HG02623 (cell line): ENCODE data around the gene PMS1.
"Not testable (repeated sequence)": the region's sequence is repeated elsewhere in the genome, so short reads cannot be mapped to it uniquely, and the experiment has no call there.

ENCODE experiments used
- ATAC-seq: cut with Tn5 transposase; IDR thresholded peaks from one replicate; pipeline ENCODE4 v1.9.1; 2021; ENCODE audit warnings: moderate library complexity; ENCODE audit not compliant: unreplicated experiment

PMS1 gene

DNA sequence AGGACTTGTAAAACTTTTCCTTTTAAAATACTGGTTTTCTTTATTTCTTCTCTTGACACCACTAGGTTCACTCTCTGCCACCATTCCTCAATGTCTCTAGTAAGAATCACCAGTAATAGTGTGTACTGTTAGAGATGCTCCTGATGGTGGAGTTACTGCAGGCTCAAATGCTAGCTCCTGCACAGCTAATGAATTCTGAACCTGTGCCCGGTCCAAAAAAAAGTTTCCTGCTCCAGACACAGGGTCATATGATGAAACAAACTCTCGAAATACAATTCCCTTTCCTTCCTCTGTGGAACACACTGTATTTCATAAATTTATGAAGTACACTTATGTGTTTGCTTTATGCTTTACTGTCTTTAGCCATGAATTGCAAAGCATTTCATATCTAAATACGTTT is 19.2 kb downstream of the PMS1 start:
- ATAC-seq = no peak

DNA sequence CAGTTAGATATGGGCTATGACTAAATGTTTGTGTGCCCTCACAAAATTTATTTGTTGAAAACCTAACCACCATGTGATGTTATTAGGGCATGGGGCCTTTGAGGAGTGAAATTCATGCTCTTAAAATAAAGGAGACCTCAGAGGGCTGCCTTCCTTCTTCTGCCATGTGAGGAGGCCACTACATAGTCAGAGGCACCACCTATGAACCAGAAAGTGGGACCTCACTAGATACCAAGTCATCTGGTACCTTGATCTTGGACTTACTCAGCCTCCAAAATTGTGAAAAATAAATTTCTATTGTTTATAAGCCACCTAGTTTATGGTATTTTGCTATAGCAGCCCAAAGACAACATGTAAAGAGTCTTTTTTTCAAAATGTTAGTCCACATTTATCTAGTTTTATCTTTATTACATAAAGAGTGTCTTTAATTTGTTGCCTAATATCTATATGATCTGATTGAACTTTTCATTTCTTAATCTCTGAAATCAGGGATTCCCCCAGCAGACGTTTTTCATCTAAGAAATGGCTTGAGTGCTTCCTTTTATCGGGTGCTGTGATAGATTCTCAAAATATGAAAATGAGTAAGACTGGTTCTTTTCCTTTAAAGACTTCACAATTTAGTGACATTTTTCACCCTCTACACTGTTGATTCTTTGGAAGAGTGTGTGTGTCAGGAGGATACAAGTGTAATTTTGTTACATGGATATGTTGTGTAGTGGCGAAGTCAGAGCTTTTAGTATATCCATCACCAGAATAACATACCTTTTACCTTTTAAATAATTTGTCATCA is 34.2 kb downstream of the PMS1 start:
- no peak for ATAC-seq

DNA sequence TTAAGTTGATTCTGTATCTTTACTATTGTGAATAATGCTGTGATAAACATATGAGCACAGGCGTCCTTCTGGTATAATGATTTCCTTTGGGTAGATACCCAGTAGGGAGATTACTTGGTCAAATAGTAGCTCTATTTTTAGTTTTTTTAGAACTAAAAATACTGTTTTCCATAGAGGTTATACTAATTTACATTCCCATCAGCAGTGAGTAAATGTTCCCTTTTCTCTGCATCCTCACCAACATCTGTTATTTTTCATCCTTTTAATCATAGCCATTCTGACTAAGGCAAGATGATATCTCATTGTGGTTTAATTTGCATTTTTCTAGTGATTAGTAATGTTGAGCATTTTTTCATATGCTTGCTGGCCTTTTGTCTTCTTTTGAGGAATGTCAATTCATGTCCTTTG is 35.1 kb downstream of the PMS1 start:
- ATAC-seq = no peak

DNA sequence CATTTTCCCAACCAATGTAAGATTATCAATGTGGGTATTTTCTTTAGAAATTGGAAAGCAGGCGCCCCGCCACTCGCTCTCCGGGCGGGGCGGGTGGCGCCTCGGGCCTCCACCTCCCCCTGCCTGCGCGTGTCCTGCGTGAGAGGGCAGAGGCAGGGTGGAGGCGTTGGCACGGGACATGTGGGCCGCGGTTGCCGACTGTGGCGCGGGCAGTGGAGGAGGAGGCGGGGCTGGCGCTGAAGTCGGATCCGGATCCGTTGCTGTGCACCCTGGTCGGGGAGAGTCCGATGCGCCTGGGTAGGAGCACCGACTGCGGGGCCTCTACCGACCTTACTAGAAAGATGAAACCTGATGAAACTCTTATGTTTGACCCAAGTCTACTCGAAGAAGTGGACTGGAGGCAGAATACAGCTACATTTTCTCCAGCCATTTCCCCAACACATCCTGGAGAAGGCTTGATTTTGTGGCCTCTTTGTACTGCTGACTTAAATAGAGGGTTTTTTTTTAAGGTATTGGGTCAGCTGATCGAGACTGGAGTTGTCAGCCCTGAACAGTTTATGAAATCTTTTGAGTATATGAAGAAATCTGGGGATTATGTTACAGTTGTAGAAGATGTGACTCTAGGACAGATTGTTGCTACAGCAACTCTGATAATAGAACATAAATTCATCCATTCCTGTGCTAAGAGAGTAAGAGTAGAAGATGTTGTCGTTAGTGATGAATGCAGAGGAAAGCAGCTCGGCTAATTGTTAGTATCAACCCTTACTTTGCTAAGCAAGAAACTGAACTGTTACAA is 37.9 kb downstream of the PMS1 start:
- no peak for ATAC-seq

DNA sequence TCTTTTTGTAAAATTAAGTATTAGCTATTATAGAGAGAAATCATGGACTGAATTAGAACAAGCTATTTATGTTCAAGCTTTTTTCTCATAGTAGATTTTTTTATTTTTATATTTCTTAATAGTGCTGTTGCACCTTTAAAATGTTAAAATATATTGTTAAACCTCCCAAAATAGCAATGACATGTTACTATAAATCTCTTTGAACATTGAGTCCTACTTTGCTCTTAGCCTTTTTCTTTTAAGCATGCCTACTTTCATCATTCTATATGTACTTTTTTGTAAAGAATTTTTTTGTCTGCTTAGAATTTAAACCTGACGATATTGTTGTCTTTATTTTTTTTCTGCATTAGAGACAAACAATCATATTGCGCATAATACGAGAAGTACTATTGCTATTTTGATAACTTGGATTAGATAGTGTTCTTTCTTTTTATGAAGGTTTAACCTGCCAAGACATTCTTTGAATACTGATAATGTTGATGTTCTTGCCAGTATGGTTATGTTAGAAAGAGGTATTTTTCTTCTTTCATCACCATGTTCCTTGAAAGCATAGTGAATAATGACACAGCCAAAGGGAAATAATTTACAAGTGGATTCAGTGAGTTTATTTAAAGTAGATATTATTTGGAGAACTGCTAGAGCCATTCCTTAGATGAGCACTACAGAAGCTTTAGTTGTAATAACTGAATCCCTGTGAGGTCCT is 40.6 kb downstream of the PMS1 start:
- no peak for ATAC-seq

DNA sequence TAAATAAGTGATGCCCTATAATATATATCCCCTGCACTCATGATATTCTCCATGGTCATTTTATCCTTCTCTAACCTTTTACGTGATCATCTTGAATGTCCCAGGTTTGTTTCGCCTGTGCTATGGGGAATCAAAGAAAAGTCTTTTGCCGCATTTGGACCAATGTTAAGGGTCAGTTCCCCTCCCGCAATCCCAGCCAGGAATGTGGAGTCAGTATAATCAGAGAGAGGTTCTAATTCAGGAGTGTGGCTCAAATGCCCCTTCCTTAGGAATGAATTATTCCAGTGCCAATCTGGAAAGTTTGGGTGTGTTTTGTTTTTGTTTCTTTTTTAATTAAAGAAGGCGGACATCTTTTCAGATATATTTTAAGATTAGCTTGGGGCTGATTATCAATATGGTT is 41.8 kb downstream of the PMS1 start:
- no peak for ATAC-seq

DNA sequence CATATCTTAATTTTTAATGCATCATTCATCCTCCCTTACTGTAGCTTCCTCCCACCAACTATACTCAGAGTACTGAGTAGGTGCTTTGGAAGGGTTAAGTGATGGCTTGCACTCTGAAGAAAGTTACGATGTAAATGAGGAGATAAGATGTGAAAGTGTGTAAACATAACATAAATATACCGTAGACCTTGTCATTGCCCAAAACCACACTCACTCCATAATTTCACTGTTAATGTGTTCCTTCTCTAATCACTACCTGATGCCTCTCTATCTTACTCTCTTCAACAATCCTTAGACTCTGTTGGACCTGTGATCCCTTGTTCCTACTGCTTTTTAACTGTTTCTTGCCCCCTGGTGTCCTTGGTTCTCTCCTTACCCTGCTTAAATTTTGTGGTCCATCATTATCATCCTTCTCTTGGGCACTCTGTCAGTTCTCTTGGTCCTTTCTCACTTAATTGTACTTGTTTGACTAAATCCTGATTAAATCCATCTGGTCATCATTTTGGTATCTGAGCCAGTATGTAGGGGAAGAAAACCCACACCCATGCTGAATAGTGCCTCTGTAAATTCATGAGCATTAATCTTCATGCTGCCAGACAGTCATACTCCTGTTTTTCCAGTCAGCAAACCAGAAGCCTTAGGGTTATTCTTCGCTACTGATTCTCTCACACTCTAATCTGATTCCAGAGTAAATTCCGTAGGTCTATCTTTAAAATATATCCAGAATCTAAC is 45.0 kb downstream of the PMS1 start:
- ATAC-seq = no peak

DNA sequence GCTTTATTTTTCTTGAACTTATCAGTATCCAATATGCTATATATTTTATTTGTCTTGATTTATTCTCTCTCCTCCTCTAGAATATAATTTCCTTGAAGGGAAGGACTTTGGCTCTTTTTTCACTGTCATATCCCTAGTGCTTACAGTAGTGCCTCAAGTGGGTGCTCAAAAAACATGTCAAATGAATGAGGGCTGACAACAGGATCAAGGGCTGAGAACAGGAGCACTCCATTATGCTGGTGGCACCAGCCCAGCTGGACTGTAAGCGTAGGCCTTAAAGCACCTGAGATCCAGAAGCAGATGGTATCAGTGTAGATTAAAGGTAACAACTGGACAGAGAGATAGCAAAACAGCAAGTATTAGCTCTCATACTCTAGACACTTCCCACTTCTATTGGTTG is 46.3 kb downstream of the PMS1 start:
- ATAC-seq = no peak

DNA sequence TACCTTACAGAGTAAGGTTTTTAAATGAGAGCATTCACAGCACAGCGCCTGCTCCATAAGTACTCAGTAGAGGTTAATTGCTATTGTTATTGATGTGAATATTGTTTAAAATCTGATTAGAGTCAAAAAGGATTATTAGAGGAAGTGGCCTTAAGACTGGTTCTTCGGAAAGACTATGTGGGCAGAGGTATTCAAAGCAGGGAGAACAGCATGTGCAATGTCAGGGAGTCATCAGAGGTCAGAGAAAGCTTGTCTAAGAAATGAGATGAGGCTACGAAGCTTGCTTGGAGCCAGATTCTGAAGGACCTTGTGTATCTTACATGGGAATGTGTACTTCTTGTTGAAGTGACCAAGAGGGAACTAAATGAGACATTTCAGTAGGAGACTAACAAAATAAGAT is 49.8 kb downstream of the PMS1 start:
- no peak for ATAC-seq

DNA sequence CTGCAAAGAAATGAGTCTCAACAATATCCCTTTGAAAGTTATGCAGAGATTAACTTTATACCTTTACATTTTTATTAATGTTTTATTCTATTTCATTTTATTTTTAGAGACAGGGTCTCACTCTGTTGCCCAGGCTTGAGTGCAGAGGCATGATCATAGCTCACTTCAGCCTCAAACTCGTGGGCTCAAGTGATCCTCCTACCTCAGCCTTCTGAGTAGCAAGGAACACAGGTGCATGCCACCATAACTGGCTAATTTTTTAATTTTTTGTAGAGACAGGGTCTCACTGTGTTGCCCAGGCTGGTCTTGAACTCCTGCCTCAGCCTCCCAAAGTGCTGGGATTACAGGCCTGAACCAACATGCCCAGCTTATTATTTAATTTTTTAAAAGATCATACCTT is 50.4 kb downstream of the PMS1 start:
- ATAC-seq = not testable (repeated sequence)

DNA sequence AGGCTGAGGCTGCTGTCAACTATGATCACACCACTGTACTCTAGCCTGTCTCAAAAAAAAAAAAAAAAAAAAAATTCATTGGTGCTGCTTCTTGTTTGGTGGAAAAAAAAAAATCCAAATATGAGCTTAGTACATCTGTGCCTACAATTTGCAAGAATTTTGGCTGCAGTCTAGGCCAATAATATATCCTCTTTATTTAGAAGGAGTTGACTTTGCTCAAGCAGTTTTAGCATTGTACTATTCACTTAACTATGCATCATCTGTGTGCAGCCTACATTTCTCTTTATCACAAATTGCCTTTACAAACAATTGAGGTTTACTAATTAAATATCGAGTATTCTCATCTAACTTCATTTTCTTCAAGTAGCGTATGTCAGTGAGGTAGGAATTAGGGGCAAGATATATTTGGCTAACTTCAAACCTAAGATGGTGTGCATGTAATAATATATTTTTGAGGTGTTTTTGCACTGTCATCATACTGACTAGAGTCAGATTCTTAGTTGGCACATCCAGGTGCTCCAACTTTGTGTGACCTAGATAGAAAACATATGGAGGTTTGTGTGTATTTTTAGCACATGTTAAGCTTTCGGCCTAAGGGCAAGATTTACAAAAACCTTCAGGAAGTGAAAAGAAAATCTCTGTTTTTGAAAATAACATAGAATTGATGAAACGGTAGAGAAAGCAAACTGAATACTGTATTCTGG is 51.8 kb downstream of the PMS1 start:
- ATAC-seq = no peak

DNA sequence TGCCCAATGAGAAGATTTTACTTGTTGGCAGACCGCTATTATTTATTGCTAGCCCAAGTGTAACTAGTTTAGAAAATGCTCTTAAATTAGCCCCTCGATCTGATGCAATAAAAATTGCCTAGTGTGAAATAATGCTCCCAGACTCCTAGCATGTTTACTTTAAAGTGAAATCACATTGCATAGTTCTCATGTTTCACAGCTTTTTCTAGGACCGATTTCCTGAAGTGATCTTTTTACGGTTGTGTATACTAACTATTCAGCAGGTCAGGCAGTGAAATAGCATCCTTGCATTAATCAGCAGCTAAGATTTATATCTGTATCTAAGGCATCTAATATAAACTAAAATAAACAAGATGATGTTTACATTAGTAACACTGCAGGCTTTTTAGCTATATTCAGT is 52.4 kb downstream of the PMS1 start:
- no peak for ATAC-seq

DNA sequence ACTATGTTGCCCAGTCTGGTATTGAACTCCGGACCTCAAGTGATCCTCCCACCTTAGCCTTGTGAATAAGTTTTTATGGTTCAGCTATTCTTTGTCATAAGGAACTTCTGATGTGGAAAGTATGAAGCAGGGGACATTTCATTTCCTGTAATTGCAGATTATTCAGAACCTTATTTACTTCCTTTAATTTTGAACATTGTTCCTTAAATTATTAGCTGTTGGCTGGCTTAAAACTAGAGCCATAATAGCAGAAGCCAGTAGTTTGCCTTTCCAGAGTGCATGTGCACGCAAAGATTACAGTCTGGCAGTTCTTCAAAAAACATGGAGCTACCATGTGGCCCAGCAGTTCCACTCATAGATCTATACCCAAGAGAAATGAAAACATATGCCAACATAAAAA is 53.1 kb downstream of the PMS1 start:
- ATAC-seq = no peak

DNA sequence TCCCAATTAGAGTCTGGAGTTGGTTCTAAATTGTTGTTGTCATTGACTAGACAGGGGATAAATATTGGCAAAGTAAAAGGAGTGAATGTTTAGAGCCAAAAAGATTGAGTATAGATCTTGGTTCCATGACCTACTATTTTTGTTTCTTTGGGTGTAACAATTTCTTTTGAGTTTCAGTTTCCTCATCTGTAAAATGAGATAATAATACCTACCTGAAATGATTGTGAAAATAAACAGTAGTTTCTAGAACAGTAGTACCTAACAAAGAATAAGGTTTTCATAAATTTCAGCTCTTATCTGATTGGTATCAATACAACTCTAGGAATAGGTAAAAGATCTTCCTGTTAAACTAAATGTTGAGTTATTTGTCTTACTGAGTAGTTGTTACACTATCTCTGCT is 56.8 kb downstream of the PMS1 start:
- no peak for ATAC-seq

DNA sequence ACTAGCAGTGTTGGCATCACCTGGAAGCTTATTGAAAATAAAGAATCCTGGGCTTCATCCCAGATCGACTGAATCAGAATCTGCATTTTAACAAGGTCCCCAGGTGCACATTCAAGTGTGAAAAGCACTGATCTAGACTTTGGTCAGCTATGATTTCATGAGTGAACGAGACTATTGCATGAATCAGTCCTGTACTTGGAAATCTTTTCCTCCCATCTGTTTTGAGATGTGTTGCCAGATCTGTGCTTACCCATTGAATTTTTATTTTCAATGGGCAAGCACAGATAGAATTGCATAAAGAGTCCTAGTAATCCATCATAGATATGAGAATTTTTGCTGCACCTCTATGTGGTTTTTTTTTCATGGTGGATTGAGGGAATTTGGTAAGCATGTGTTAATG is 64.0 kb downstream of the PMS1 start:
- no peak for ATAC-seq

DNA sequence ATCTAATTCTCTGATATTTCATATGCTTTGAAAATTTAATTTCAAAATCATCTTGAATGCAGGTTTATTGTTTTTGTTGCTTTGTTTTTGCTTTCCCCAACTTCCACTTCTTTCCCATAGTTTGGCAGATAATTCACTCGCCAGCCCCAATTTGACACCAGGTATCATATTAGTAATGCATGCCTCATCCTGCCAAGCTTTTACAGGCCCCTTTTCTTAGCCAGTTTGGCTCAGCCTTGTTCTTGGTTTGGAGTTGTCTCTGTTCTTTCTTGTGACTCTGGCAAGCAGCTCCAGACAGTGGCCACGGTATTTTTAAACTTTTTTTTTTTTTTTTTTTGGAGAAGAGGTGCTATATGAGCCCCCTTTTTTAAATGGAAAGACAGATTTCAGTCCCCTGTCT is 65.3 kb downstream of the PMS1 start:
- ATAC-seq = no peak

DNA sequence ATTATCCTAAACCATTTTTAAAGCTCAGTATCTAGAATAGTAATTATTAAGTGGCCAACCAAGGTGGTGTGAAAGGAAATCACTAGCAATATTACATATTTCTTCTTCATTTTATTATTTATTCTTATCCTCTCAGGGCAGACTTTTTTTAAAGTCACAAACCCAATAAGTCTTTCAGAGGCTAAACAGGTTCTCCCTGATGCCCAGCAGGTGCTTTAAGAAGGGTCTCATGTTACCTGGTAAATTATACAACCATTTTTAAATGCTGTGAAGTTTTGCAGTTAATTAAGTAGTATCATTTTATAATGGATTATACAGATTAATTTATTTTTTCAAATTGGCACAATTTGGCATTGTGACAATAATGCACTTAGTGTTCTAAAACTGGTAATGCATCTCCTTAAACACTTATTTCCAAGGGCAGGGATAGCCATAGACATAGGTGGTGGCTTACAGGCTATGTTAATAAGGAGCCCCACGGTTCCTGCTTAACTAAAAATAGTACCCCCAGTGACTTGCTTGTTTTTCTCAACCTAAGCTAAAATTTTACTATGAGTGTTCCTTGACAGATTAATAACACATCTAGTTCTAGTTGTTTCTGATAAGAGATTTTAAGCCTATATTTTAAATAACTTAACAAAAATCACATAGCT is 67.0 kb downstream of the PMS1 start:
- ATAC-seq = no peak

DNA sequence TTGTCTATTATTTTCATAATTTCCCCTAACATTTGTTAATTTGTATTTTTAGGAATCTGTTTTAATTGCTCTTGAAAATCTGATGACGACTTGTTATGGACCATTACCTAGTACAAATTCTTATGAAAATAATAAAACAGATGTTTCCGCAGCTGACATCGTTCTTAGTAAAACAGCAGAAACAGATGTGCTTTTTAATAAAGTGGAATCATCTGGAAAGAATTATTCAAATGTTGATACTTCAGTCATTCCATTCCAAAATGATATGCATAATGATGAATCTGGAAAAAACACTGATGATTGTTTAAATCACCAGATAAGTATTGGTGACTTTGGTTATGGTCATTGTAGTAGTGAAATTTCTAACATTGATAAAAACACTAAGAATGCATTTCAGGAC is 69.9 kb downstream of the PMS1 start:
- no peak for ATAC-seq

DNA sequence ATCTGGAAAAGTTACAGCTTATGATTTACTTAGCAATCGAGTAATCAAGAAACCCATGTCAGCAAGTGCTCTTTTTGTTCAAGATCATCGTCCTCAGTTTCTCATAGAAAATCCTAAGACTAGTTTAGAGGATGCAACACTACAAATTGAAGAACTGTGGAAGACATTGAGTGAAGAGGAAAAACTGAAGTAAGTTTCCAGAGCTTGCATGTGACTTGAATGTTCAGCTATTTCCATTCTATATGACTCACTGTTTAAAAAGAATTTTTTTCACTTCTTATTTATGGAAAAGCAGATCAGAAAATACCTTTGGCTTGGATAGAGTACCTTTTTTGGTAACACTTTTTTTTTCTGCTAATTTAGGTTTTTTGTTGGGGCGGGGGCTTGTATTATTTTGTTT is 70.7 kb downstream of the PMS1 start:
- ATAC-seq = no peak

DNA sequence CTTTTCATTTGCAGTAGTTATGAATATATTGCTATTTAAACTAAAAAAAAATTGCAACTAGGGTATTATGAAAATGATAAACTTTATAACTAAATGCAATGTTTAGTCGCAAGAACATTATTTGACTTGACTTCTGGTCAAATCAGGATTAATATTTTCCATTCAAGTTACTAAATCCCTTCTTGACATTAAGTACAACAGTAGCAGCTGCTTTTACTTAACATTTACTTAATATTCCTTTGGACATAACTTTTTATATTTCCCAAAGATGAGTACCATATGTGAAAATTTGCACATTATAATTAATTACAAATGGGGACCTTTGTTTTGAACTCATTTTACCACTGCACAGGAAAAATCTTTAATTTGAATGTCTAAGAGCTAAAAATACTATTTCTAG is 74.0 kb downstream of the PMS1 start:
- no peak for ATAC-seq
